ENCODE results near the gene RGS13. TPM values are rescaled to one million over a fixed set of nuclear protein-coding genes. Genes with fewer than 3 reads are reported as not detected.
"Not testable (repeated sequence)": the region's sequence is repeated elsewhere in the genome, so short reads cannot be mapped to it uniquely, and the experiment has no call there.

Gene RGS13
- polyA plus RNA-seq, 1 donor: 0.71 TPM

DNA sequence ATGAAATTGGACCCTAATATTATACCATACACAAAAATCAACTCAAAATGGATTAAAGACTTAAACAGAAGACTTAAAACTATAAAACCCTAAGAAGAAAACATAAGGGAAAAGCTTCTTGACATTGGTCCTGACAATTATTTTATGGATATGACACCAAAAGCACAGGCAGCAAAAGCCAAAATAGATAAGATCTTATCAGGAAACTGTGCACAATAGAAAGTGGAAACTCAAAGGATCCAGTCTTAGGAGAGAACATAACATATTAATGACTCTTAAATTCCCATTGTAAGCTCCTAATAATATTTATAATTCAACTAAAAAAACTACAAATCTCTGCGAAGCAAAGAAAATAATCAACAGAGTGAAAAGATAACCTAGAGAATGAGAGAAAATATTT is 39.8 kb downstream of the RGS13 start:
- DNase-seq (ENCODE audit: low read depth): no peak

DNA sequence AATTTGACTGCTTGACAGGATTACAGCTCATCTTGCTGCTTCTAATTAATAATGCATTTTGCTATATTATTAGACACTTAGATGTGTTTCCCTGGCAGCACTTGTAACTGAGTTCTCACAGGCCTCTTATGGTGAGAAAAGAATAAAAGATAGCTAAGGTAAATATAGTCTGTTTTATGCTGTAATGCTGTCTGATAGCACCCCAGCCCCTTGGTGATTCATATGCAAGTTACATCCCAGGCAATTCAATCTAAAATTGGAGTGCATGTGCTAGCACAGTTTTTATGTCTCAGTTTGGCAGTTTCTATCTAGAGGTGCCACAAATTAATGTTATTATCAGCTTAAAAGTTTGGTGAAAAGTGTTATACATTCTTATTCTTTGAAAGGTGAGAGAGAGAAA is 42.2 kb downstream of the RGS13 start:
- DNase-seq (ENCODE audit: low read depth): no peak

DNA sequence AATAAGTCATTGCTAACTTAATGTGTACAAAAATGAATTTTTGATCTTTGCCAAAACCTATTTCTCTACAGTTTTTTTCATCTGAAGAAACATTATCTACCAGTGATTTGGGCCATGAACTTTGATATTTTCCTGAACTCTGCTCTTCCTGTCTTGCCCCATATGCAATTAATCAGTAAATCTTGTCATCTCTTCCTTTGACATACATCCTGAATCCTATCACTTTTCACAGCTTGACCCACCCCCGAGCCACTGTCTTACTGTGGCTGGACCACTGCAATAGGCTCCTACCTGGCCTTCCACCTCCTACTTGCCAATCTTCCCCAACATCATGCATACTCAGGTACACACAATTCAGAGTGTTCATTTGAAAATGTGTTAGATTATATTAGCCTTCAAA is 46.4 kb downstream of the RGS13 start:
- DNase-seq (ENCODE audit: low read depth): no peak

DNA sequence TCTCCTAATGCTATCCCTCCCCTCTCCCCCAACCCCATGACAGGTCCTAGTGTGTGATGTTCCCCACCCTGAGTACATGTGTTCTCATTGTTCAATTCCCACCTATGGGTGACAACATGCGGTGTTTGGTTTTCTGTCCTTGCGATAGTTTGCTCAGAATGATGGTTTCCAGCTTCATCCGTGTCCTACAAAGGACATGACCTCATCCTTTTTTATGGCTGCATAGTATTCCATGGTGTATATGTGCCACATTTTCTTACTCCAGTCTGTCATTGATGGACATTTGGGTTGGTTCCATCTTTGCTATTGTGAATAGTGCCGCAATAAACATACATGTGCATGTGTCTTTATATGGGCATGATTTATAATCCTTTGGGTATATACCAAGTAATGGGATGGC is 47.1 kb downstream of the RGS13 start:
- DNase-seq (ENCODE audit: low read depth): not testable (repeated sequence)

DNA sequence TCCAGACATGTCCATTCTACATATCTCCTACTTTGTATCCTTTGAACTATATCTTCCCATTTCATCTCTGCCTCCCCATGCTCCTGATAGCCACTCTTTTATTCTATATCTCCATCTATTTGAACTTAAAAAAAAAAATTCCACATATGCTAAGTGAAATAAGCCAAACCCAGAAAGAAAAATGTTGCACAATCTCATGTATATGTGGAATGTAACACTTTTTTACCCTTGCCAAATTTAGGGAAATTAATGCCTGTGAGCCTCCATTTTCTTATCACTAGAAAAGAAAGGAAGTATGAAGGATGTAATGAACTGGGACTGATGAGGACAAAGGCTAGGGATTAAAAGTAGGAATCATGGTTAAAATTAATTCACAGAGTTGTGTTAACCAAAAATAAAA is 53.5 kb downstream of the RGS13 start:
- no peak for DNase-seq (ENCODE audit: low read depth)

DNA sequence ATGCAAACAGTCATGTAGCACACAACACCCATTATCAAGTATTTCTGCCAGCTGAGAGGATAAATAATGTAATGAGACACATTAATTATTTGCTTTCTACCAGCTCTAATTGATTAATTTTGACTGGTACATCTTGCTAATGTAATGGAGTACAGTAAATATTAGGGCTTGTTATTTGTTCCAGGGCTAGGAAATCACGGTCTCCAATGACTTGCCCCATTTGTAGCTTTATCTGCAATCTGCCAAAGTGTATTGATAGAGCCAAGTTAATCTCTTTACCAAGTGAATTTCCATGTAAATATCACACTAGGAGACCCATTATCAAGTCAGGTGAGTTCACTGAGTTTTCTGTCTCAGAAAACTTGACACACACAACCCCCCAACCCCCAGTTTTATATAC is 55.1 kb downstream of the RGS13 start:
- DNase-seq (ENCODE audit: low read depth): no peak

DNA sequence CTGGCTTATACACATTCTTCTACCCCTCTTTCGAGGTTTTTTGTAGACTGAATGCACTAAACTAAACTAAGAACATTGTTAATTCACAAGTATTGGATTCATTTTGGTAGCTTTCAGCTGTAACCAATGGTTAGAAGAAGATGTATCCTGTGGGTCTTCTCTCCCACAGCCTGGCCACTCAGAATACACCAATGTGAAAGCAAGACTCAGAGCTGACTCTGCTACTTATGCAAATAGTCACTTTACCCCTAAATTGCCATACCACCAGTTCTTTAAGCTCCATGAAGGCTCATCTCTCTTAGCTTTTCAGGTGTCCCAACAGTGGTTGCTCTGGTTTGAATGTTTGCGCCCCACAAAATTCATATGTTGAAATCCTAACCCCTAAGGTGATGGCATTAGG is 60.1 kb downstream of the RGS13 start:
- no peak for DNase-seq (ENCODE audit: low read depth)

DNA sequence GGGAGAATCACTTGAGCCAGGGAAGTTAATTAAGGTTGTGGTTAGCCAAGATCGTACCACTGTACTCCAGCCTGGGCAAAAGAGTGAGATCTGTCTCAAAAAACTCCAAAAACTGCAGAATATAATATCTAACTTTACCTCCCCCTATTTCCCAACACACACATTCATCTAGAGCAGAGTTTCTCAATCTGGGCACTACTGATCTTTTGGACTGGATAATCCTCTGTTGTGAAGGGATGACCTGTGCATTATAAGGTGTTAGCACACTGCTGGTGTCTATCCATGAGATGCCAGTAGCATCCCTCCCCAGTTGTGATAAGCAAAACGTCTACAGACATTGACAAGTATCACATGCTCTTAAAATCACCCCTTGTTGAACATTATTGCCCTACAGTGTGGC is 61.8 kb downstream of the RGS13 start:
- no peak for DNase-seq (ENCODE audit: low read depth)

DNA sequence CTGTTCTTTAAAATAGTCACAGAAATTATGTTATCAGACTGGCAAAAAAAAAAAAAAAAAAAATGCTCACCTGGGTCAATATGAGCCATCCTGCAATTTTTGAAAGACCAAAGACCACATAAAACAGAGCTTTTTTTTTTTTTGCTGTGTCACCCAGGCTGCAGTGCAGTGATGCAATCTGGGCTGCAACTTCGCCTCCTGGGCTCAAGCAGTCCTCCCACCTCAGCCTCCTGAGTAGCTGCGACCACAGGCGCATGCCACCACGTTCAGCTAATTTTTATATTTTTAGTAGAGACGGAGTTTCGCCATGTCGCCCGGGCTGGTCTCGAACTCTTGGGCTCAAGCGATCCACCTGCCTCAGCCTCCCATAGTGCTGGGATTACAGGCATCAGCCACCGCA is 62.8 kb downstream of the RGS13 start:
- no peak for DNase-seq (ENCODE audit: low read depth)

DNA sequence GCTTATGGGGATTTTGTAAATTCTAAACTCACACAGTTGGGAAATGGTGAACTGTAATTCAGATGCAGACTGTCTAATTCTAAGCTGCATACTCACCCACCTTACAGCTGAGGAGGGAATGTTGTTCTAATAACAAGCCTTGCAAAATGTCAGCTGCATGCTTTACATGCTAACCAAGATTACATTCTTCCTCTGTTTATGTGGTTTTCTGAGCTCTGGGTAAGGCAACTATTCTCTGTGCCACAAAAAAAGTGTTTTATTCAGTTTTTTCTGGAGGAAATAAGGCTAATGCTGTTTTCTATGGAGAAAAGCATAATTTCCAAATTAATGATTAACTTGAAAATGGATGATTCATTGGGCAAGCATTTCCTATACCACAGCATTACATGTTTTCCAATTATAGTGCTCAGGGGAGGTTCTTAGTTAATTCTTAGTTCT is 64.9 kb downstream of the RGS13 start:
- no peak for DNase-seq (ENCODE audit: low read depth)

DNA sequence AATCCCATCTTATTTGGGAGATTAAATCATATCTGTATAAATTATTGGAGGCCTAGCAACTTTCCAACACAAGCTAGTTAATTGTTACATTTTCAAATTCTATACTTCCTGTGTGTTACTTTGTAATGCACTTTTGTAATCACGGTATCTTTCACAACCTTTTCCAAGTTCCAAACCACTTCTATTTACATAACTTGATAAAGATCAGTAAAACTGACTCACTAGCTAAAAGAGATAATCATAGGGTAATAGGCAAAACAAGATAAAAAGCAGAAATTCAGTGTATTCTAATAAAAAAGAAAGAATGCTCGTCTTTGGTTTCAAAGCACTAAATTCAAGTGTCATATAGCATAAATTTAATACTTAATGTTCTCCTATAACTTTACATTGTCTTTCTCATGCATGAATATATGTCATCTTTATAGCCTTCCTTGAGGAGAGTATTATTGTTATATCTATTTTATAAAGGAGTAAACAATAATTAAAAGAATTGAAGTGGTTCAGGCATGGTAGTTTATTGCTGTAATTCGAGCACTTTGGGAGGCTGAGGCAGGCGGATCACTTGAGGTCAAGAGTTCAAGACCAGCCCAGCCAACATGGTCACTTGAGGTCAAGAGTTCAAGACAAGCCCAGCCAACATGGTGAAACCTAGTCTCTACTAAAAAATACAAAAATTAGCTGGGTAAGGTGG is 66.4 kb downstream of the RGS13 start:
- no peak for DNase-seq (ENCODE audit: low read depth)

DNA sequence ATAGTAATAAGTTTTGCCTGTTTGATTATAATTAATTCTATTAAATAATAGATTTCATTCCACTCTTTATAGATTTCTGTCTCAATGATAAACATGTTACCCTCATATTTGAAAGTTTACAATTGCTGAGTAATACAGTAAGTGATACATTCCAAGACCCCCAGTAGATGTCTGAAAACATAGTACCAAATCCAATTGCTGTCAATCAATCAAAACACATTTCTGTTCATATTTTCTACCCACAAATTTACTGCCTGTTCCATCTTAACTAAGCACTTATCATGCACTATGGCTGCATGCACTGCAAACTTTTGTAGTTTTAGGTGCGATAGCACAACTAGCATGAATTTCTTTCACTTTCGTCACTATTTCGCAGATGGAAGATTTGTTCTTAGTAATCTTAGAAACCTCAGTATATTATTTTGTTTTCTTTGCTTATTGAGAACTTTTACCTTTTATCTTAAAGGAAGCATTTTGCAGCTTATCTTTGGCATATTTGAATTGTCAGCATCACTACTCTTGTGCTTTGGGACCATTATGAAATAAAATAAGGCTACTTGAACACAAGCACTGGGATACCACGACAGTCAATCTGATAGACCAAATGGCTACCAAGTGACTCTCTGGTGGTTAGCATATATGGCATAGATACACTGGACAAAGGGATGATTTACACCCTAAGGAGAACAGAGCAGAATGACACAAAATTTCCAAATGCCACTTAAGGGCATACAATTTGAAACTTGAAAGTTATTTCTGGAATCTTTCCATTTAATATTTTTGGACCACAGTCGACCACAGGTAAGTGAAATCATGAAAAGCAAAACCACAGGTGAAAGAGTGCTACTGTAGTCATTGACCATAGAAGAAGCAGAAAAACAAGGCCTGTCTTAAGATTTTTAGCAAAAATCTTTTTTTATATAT is 67.6 kb downstream of the RGS13 start:
- DNase-seq (ENCODE audit: low read depth): no peak

DNA sequence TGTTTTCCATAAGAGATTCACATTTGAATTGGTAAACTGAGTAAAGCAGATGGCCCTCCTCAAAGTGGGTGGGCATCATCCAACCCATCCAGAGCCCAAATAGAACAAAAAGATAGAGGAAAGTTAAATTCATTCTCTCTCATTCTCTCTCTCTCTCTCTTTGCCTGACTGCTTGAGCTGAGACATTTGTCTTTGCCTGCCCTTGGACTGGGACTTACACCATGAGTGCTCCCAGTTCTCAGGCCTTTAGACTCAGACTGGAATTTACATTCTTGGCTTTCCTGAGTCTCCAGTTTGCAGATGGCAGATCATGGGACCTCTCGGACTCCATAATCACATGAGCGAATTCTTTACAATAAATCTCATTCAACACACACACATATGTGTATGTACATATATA is 69.6 kb downstream of the RGS13 start:
- DNase-seq (ENCODE audit: low read depth): no peak

DNA sequence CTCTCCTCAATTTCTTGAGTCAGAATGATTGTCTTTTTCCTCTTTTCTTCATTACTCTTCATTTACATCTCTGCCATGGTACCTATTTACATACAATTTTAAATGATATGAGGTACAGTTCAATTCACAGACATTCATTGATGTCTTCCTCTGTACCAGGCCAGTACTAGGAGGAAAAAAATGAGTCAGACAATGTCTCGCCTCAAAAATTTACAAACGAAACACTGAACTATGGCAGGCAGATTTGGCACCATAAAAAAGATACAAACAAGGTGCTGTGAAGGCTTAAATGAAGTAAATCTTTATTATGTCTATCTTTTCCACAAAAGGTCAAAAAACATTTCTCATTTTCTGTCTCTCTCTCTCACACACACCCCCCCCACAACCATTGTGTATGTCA is 71.0 kb downstream of the RGS13 start:
- DNase-seq (ENCODE audit: low read depth): no peak

DNA sequence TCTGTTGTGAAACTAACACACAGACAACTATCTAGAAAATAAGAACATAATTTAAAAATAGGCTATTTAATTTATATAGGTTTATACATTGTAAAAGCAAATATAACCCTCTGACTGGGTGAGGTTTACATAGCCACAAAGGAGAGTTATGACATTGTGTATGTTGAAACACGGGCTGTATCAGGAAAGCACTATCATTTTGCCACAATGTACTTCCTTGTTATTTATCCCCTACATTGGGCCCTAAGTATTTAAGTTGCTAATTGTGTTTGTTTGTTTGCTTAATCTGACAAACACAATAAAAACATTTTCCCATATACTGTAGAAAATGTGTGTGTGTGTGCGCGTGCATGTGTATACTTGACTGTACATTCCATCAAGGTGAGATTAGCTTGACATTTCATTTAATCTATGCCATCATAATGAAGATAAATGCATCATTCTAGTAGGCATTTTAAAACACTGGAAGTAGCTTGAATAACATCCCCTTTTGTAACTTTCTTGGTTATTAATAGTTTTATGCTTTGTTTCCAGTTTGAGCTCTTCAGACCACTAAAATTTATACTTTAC is 72.1 kb downstream of the RGS13 start:
- DNase-seq (ENCODE audit: low read depth): no peak

DNA sequence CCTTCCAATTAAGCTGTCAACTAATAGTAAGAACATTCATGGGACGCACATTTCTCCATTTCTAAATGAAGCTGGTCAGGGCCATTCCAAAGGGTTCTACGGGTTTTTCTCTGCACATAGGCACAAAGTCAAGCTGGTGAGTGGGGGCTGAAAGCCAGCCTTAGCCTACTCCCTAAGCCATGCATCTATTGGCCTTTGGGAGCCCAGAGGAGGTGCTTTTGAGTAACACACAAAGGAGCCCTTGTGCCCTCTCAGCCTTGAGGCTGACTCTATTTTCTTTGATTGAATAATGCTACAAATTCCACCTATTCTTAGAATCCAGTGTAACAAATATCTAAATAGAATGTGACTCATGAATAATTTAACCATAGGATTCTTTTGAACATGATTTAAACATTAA is 73.6 kb downstream of the RGS13 start:
- DNase-seq (ENCODE audit: low read depth): no peak

Other genes starting within 250 kb of the RGS13 start
- gene RGS1, start 60.4 kb upstream of the RGS13 start, polyA plus RNA-seq (ENCODE audit: insufficient read length): 1.8 TPM
- 84.3 TPM for gene RGS2, start 172.9 kb downstream of the RGS13 start, polyA plus RNA-seq (ENCODE audit: insufficient read length)